PFSK-1 (cell line): ENCODE measurements around the gene C6orf62.

Source experiments
- FOXP2 ChIP-seq: optimal IDR thresholded peaks from 2 replicates; pipeline ENCODE3; 2011; ENCODE audit warnings: borderline replicate concordance, control low read depth, inconsistent platforms; ENCODE audit not compliant: insufficient read depth; ENCODE audit errors: extremely low read length, extremely low read depth
- POLR2AphosphoS5 ChIP-seq: IDR thresholded peaks from 2 replicates; pipeline ENCODE4 v1.6.1; 2012; ENCODE audit warnings: low read depth, mild to moderate bottlenecking, control low read depth, low read length, moderate library complexity
- REST ChIP-seq, 2 experiments: IDR thresholded peaks; 2 replicates each; pipeline versions ENCODE4 v1.6.1 to v1.8.0; 2011 to 2012; ENCODE audit warnings: low read depth in 2 of 2, low read length in 2 of 2, control low read depth in 1 of 2, inconsistent platforms in 1 of 2, mild to moderate bottlenecking in 1 of 2, moderate library complexity in 1 of 2; ENCODE audit not compliant: insufficient read depth in 1 of 2
- SIN3A ChIP-seq: IDR thresholded peaks from 2 replicates; pipeline ENCODE4 v1.6.1; 2012; ENCODE audit warnings: mild to moderate bottlenecking, low read length, moderate library complexity, borderline replicate concordance; ENCODE audit not compliant: insufficient read depth
- TAF1 ChIP-seq: IDR thresholded peaks from 2 replicates; pipeline ENCODE4 v1.6.1; 2012; ENCODE audit warnings: low read length, control low read depth, borderline replicate concordance; ENCODE audit not compliant: insufficient read depth

DNA sequence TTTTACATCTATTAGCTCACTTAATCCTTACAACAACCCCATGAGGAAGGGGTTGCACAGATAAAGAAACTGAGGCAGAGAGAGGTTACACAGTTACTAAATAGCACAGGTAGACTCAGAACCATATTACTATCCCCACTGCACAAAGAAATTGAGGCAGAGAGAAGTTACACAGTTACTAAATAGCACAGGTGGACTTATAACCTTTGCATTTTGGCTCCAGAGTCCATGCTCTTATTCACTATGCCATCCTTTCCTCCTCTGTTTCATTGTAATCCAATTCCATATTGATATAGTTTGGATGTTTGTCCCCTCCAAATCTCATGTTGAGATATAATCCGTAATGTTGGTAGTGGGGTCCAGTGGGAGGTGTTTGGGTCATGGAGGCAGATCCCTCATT, 55.8 kb downstream of the C6orf62 start:
- no peak for TF ChIP-seq TAF1
- TF ChIP-seq POLR2AphosphoS5: no peak
- no peak for TF ChIP-seq REST (IDR thresholded peaks at IDR 0.05; ENCODE audit: insufficient read depth in 1 of 2, low read depth in 2 of 2, low read length in 2 of 2)
- TF ChIP-seq SIN3A: no peak
- no peak for TF ChIP-seq FOXP2
